Erythroblast (primary cell): Measurements from ENCODE around the gene SNX2.

Experiments used
- GATA1 ChIP-seq: IDR thresholded peaks from 2 replicates; pipeline ENCODE4 v1.6.1; 2011; ENCODE audit warnings: low read depth, mild to moderate bottlenecking, control low read depth, low read length, moderate library complexity
- POLR2A ChIP-seq: IDR thresholded peaks from 2 replicates; pipeline ENCODE4 v1.6.1; 2011; ENCODE audit warnings: mild to moderate bottlenecking, low read length

DNA sequence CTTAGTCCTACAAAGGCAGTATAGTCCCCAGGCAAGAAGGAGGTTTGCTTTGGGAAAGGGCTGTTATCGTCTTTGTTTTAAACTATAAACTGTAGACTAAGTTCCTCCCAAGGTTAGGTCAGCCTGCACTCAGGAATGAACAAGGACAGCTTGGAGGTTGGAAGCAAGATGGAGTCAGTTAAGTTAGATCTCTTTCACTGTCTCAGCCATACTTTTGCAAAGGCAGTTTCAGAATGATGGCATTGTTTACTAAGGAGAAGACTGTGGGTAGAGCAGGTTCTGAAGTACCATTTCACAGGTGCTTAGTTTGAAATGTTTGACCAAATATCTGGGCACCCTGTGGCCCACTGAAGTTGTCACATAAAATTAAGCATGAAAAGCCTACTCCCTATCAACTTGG, 90.0 kb downstream of the SNX2 start:
- no peak for TF ChIP-seq POLR2A
- no peak for TF ChIP-seq GATA1
